VCaP (cell line): ENCODE data around the gene PIK3AP1.

Experiments used
- H3K27ac ChIP-seq: fragments of 450-650 bp; 2 replicates; pipeline ENCODE4 v1.5.1; 2017
- TF ChIP-seq, protein P1 (sequence below): fragments of 450-650 bp; conservative IDR thresholded peaks from 2 replicates; pipeline ENCODE4 v1.5.1; 2017; ENCODE audit warnings: mild to moderate bottlenecking, moderate library complexity

PIK3AP1 gene

DNA sequence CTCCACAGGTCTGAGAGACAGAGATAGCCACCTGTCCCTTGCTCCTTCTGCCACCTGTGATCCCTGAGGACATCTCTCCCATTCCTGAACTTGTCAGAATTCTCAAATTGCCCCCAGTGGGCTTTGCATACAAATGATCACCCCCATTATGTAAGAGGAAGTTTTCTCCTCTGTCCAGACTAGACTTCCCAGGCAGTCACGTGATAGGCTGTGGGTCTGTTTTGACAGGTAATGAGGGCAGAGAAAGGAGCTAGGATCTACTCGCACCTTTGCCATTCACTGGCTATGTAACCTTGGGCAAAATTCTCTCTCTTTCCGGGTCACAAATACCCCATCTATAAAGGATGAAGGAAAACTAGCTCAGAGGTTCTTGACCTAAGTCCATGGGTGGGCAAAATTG is 112.1 kb downstream of the PIK3AP1 start:
- H3K27ac ChIP-seq = no peak overlapping the region

DNA sequence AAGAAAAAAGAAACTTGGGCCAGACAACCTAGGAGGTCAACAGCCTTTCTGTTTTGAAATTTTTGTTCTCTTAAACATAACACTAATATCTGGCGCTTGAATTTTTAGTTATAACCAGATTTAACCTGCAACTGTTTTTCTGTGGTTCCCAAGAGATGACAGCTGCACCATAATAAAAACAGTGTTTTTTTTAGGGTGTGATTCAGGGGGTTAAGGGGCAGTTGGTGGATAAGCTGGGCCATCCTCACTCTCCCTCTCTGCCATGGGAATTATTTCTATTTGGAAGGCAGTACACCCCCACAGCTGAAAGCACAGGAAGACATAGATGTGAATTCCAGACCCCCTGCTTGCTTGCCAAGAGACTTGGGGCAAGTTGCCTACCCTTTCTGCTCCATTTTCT is 113.4 kb downstream of the PIK3AP1 start:
- TF ChIP-seq, protein P1, sequence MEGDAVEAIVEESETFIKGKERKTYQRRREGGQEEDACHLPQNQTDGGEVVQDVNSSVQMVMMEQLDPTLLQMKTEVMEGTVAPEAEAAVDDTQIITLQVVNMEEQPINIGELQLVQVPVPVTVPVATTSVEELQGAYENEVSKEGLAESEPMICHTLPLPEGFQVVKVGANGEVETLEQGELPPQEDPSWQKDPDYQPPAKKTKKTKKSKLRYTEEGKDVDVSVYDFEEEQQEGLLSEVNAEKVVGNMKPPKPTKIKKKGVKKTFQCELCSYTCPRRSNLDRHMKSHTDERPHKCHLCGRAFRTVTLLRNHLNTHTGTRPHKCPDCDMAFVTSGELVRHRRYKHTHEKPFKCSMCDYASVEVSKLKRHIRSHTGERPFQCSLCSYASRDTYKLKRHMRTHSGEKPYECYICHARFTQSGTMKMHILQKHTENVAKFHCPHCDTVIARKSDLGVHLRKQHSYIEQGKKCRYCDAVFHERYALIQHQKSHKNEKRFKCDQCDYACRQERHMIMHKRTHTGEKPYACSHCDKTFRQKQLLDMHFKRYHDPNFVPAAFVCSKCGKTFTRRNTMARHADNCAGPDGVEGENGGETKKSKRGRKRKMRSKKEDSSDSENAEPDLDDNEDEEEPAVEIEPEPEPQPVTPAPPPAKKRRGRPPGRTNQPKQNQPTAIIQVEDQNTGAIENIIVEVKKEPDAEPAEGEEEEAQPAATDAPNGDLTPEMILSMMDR = no peak
- H3K27ac ChIP-seq = no peak overlapping the region

More for the DNA sequence above, 112.1 kb downstream of the PIK3AP1 start:
- TF ChIP-seq, protein P1 = no peak

DNA sequence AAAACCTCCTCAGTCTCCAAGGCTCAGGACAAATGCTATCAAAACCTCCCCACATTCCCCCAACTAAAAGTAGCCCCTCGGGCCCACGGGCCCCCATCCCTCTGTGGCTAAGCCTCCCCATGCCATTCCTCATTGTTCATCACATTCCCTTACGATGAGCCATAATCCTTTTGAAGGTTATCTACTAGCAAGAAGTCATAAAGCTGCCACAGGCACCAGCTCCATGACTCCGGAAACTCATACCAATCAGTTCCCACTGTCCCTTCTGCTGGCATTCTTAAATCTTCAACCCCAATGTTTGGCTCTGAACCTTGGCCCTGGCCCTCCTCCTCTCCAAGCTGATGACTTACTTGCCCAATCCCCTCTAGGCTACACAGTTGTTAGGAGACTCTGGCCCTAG is 114.1 kb downstream of the PIK3AP1 start:
- TF ChIP-seq, protein P1 = no peak
- no peak overlapping the region for H3K27ac ChIP-seq

DNA sequence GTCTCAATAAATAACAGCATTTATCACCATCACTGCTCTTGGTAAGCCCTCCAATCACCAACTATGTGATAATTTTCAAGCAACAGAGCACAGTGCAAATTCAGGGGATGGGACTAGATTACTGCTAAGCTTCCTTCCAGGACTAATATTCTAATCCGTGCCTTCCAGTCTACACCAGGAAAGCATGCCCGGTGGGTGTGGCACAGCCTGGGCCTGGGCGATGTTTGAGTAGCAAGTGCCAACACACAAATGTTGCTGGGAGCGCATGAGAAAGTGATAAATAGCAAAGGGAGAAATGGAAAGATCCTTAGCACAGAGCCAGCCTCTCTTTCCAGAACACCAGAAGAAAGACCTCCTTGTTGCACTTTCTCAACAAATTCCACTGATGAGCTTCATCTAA is 120.0 kb downstream of the PIK3AP1 start:
- TF ChIP-seq, protein P1 = no peak
- no peak overlapping the region for H3K27ac ChIP-seq

DNA sequence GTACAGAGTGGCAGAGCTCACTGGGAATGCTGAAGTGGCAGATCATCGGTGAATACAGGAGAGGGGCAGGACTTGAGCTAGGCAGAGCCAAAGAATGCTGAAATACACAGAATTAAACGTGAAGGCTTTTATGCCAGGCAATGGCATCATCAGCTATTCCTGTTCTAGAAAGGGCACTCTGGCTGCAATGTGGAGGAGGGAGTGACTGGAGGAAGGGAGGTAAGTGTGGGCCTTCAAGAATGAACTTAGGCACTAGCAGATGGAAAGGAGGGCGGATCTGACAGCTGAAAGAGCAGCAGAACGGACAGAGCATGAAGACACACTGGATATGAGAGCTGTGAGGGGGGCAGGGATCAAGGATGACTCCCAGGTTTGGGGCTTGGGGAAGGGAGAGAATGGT is 121.5 kb downstream of the PIK3AP1 start:
- TF ChIP-seq, protein P1 = no peak
- no peak overlapping the region for H3K27ac ChIP-seq

DNA sequence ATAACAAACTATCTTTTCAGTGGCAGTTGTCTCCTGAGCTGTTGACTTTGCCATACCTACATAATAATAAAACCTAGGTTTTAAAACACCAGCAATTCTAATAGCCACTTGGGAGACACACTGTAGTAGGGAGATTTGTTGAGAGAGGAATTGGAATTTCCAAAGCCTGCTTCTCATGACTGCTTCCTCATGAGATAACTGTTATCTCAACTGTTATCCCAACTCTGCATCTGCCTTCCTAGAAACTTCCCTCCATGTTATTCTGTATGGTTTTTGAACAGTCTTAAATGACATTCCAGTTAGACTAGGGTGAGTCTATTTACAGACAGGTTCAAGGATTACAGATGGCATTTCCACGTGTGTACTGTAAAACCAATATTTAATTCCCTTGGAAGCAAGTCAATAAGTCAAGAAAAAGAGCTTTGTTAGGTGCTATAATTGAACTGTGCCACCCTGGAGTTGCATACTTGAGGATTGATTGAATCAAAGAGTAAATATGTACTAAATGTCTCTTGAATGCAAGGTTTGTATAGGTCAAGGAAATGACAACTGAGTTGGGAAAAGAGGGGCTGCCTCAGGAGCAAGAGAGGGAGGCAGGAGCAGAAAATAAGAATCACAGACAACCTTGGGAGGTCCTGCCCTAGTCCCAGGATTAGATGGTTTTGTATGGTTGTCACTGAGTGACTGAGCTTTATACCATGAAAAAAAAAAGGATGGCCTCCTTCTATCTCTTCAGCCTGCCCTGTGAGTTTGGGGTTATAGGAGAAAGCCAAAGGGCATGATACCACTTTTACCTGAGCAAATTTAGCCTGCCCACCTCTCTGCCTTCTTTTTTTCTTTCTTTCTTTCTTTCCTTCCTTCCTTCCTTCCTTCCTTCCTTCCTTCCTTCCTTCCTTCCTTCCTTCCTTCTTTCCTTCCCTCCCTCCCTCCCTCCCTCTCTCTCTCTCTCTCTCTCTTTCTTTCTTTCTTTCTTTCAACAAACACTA is 123.6 kb downstream of the PIK3AP1 start:
- TF ChIP-seq, protein P1 = no peak
- peak overlapping the region; percentile 41 for H3K27ac ChIP-seq

DNA sequence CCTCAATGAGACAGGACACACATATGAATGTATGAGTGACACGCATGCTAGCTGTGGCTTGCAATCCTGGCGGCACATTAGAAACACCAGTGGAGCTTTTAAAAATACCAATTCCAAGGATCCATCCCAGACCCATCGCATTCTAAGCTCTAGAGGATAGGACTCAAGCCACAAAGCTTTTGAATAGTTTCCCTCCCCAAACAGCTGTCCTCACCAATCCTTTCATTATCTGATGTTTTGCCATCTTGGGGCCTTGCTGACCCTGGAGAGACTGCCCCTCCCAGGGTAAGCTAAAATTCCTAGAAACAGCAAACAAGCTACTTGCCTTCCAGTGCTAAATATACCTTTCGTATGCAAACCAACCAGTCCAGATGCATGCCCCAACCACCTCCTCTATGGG is 124.6 kb downstream of the PIK3AP1 start:
- TF ChIP-seq, protein P1 = no peak
- H3K27ac ChIP-seq = peak overlapping the region; percentile 41
